IPS-11a (cell line): ENCODE measurements around the gene HIGD1C.
A peak's percentile ranks its signal among the peaks of the same experiment; 100 is the strongest.
"Not testable (repeated sequence)": the region's sequence is repeated elsewhere in the genome, so short reads cannot be mapped to it uniquely, and the experiment has no call there.

Source experiments
- H3K4me3 ChIP-seq: one replicate; pipeline ENCODE4 v1.5.1; 2013; ENCODE audit warnings: low read depth, low read length, control low read depth

Gene HIGD1C

GRCh38 chr12:50952510-50952909, at the start of gene HIGD1C:
HIGD1C (plus strand) TSS chr12:50952544; CDS start chr12:50953999, 1,455 bp downstream.
- H3K4me3 ChIP-seq = no peak within 1 kb of the TSS

GRCh38 chr12:50908479-50908878, 43.9 kb upstream of the HIGD1C start:
- not testable (repeated sequence) for H3K4me3 ChIP-seq

GRCh38 chr12:50912361-50912760, 40.0 kb upstream of the HIGD1C start:
- not testable (repeated sequence) for H3K4me3 ChIP-seq

GRCh38 chr12:50913224-50913623, 39.1 kb upstream of the HIGD1C start:
- no peak overlapping the region for H3K4me3 ChIP-seq

GRCh38 chr12:50914872-50915484, 37.4 kb upstream of the HIGD1C start:
- no peak overlapping the region for H3K4me3 ChIP-seq

GRCh38 chr12:50916292-50916691, 36.1 kb upstream of the HIGD1C start:
- no peak overlapping the region for H3K4me3 ChIP-seq

GRCh38 chr12:50918584-50919316, 33.6 kb upstream of the HIGD1C start:
- H3K4me3 ChIP-seq = no peak overlapping the region

- no peak overlapping the region for H3K4me3 ChIP-seq
Measured at GRCh38 chr12:50922820-50923219, 29.5 kb upstream of the HIGD1C start.

GRCh38 chr12:50923361-50924130, 28.8 kb upstream of the HIGD1C start:
- no peak overlapping the region for H3K4me3 ChIP-seq

- peak overlapping the region; percentile 14 for H3K4me3 ChIP-seq
Measured at GRCh38 chr12:50924131-50924438, 28.3 kb upstream of the HIGD1C start.

- peak overlapping the region; percentile 64 for H3K4me3 ChIP-seq
Measured at GRCh38 chr12:50924439-50925341, 27.7 kb upstream of the HIGD1C start.

GRCh38 chr12:50925342-50925651, 27.0 kb upstream of the HIGD1C start:
- peak overlapping the region; percentile 64 for H3K4me3 ChIP-seq

- peak overlapping the region; percentile 64 for H3K4me3 ChIP-seq
Measured at GRCh38 chr12:50925920-50926319, 26.4 kb upstream of the HIGD1C start.

- peak overlapping the region; percentile 37 for H3K4me3 ChIP-seq
Measured at GRCh38 chr12:50926415-50926814, 25.9 kb upstream of the HIGD1C start.

GRCh38 chr12:50926932-50927331, 25.4 kb upstream of the HIGD1C start:
- H3K4me3 ChIP-seq = not testable (repeated sequence)

GRCh38 chr12:50927356-50927755, 25.0 kb upstream of the HIGD1C start:
- H3K4me3 ChIP-seq = no peak overlapping the region

GRCh38 chr12:50927766-50928224, 24.5 kb upstream of the HIGD1C start:
- H3K4me3 ChIP-seq = no peak overlapping the region

- H3K4me3 ChIP-seq = no peak overlapping the region
Measured at GRCh38 chr12:50928392-50928791, 24.0 kb upstream of the HIGD1C start.

- no peak overlapping the region for H3K4me3 ChIP-seq
Measured at GRCh38 chr12:50929831-50930230, 22.5 kb upstream of the HIGD1C start.

GRCh38 chr12:50930477-50930876, 21.9 kb upstream of the HIGD1C start:
- H3K4me3 ChIP-seq = not testable (repeated sequence)

GRCh38 chr12:50932787-50933280, 19.5 kb upstream of the HIGD1C start:
- H3K4me3 ChIP-seq = no peak overlapping the region
